ENCODE measurements around the gene QPRT.
"Not testable (repeated sequence)": the region's sequence is repeated elsewhere in the genome, so short reads cannot be mapped to it uniquely, and the experiment has no call there.

Gene QPRT

GRCh38 chr16:29729116-29729521 lies 50.1 kb downstream of the QPRT start:
- DNase-seq (ENCODE audit: low spot score) = peak; percentile 60
- POLR2A ChIA-PET (ENCODE audit: low non-redundant PET) = no interaction called here
- no peak overlapping the region for H3K27ac ChIP-seq
- CTCF ChIA-PET = interaction anchor here (0.5 to 1.7 kb wide), 10 partner anchors 10 to 235 kb away, joined by 3 to 7 read pairs (median 4); no protein-coding TSS in a partner anchor
- TF ChIP-seq CTCF (conservative IDR thresholded peaks at IDR 0.05; ENCODE audit: low read depth) = peak; percentile 60

GRCh38 chr16:29730649-29731048 lies 51.7 kb downstream of the QPRT start:
- DNase-seq (ENCODE audit: low spot score) = no peak
- no peak for TF ChIP-seq CTCF (conservative IDR thresholded peaks at IDR 0.05; ENCODE audit: low read depth)
- no peak overlapping the region for H3K27ac ChIP-seq
- ChIA-PET POLR2A (ENCODE audit: low non-redundant PET) (no interaction called here), CTCF (interaction anchor here (1.0 kb wide), 1 partner anchor 12 kb away, joined by 3 read pairs; no protein-coding TSS in a partner anchor)

GRCh38 chr16:29731768-29732601 lies 53.0 kb downstream of the QPRT start:
- CTCF ChIA-PET = interaction anchor here (1.0 kb wide), 1 partner anchor 11 kb away, joined by 3 read pairs; no protein-coding TSS in a partner anchor
- DNase-seq (ENCODE audit: low spot score); H3K27ac ChIP-seq; POLR2A ChIA-PET (ENCODE audit: low non-redundant PET): not testable (repeated sequence)

- CTCF ChIA-PET = interaction anchor here (0.7 kb wide), 1 partner anchor 44 kb away, joined by 4 read pairs; no protein-coding TSS in a partner anchor
- TF ChIP-seq CTCF (conservative IDR thresholded peaks at IDR 0.05; ENCODE audit: low read depth) = no peak
- H3K27ac ChIP-seq = no peak overlapping the region
- DNase-seq (ENCODE audit: low spot score) = no peak
- POLR2A ChIA-PET (ENCODE audit: low non-redundant PET) = no interaction called here
Measured at GRCh38 chr16:29734786-29735185, 55.8 kb downstream of the QPRT start.

DNA sequence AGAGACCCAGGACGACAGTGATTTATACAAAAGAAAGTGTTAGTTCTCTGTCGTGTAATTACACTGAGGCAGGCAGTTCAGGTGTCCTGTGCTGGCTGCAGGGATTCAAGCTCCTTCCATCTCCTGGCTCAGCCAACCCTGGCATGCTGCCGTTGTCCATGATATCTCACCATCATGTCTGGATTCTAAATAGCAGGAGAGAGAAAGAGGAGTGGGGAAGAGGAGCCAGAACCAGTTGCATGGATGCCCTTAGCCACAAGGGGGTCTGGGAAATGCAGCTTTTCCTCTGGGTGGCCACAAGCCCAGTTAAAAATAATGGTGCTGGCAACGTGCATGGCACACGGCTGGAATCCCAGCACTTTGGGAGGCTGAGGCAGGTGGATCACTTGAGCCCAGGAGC lies 57.1 kb downstream of the QPRT start:
- ChIA-PET CTCF (no interaction called here), POLR2A (ENCODE audit: low non-redundant PET) (no interaction called here)
- no peak overlapping the region for H3K27ac ChIP-seq
- DNase-seq (ENCODE audit: low spot score) = no peak
- TF ChIP-seq CTCF (conservative IDR thresholded peaks at IDR 0.05; ENCODE audit: low read depth) = no peak

DNA sequence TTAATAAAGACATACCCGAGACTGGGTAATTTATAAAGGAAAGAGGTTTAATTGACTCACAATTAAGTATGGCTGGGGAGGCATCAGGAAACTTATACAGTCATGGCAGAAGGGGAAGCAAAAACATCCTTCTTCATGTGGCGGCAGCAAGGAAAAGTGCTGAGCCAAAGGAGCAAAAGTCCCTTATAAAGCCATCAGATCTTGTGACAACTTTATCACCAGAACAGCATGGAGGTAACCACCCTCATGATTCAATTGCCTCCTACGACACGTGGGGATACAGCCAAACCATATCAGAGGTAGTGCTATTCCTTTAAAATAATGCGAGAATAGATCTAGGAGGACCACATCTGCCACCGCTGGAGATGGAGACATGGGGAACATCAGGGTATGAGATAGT lies 57.8 kb downstream of the QPRT start:
- DNase-seq (ENCODE audit: low spot score) = no peak
- ChIA-PET POLR2A (ENCODE audit: low non-redundant PET) (no interaction called here), CTCF (no interaction called here)
- no peak for TF ChIP-seq CTCF (conservative IDR thresholded peaks at IDR 0.05; ENCODE audit: low read depth)
- no peak overlapping the region for H3K27ac ChIP-seq

GRCh38 chr16:29737713-29738112 lies 58.7 kb downstream of the QPRT start:
- no peak for DNase-seq (ENCODE audit: low spot score)
- ChIA-PET POLR2A (ENCODE audit: low non-redundant PET) (no interaction called here), CTCF (no interaction called here)
- TF ChIP-seq CTCF (conservative IDR thresholded peaks at IDR 0.05; ENCODE audit: low read depth) = no peak
- no peak overlapping the region for H3K27ac ChIP-seq

All from RWPE1 (cell line).